Measurements from ENCODE around the gene AOAH. TPM values are rescaled to one million over a fixed set of nuclear protein-coding genes. Genes with fewer than 3 reads are reported as not detected.

AOAH gene
- total and polyA plus RNA-seq, 2 of the 13 experiments (the other 11 are each of a cell fraction or from before 2014, with no cell fraction given): not detected

GRCh38 chr7:36657036-36657660, 67.1 kb downstream of the AOAH start:
- POLR2A ChIA-PET: no interaction called here

More at GRCh38 chr7:36657036-36657660, 67.1 kb downstream of the AOAH start:
- BruUV-seq (replicated peaks): no TSS peak
- no peak overlapping the region for H3K4me3 ChIP-seq (replicated peaks in 1 of 3; ENCODE audit: insufficient read depth in 1 of 3, low read depth in 2 of 3, low read length in 3 of 3)
- H3K27ac ChIP-seq (ENCODE audit: extremely low read length, insufficient read depth, low read length): no peak overlapping the region
- ATAC-seq (no peak), FAIRE-seq (no peak), DNase-seq (ENCODE audit: low spot score) (no peak)
- peaks cover 11% of the 10 kb centered on the region for H3K4me1 ChIP-seq (ENCODE audit: insufficient read depth, low read length)
- no peak for TF ChIP-seq TERF1 (CRISPR knock-in tag; IDR thresholded peaks at IDR 0.05)
- no peak for TF ChIP-seq ARID5B (CRISPR knock-in tag; IDR thresholded peaks at IDR 0.05)
- H3K36me3 ChIP-seq (replicated peaks in 1 of 2; ENCODE audit: control insufficient read depth in 1 of 2, insufficient read depth in 2 of 2, low read length in 2 of 2): no peaks in the 10 kb centered on the region
- CTCF ChIA-PET (ENCODE audit: low intra/inter-chr PET ratio, low total read pairs): no interaction called here
- H3K4me2 ChIP-seq (ENCODE audit: low read depth, low read length): no peak overlapping the region
- H3K9me3 ChIP-seq (ENCODE audit: low read length): no peaks in the 10 kb centered on the region
- intact Hi-C loops (cut with micrococcal nuclease; ENCODE audit: unreplicated experiment): no loop called here
- no peak overlapping the region for H3K9ac ChIP-seq (ENCODE audit: insufficient read depth, low read depth, low read length)
- H3K79me2 ChIP-seq (ENCODE audit: insufficient read depth, low read length): no peaks in the 10 kb centered on the region
- no peak overlapping the region for H2AFZ ChIP-seq (ENCODE audit: low read length)
- in situ Hi-C loops (cut with HindIII; ENCODE audit: extremely low pct_ligation_motif_present, low pct_unique_long_range_greater_than_20kb): loop anchor here (25.0 kb wide), 1 partner anchor 530 kb away; no protein-coding TSS in a partner anchor
- H4K20me1 ChIP-seq (ENCODE audit: insufficient read depth, low read length): no peaks in the 10 kb centered on the region
- H3K27me3 ChIP-seq (ENCODE audit: control insufficient read depth in 1 of 2, insufficient read depth in 2 of 2, low read length in 2 of 2): no peaks in the 10 kb centered on the region; a peak in 1 of 5 replicates
- WGBS (ENCODE audit: low lambda C conversion rate): 37% methylated on average over 8 of the region's 8 CpGs

All from HepG2 (cell line).